GM06990 (cell line): Measurements from ENCODE around the gene BEST4.
A peak's percentile ranks its signal among the peaks of the same experiment; 100 is the strongest.

ENCODE experiments used
- DNase-seq: peaks from one replicate; pipeline ENCODE4 v3.0.0-alpha.2; 2011; ENCODE audit not compliant: insufficient read length; ENCODE audit errors: extremely low read depth
- H3K27me3 ChIP-seq: replicated peaks from 2 replicates; pipeline ENCODE4 v1.6.0; 2011; ENCODE audit warnings: low read length; ENCODE audit not compliant: control insufficient read depth, insufficient read depth
- H3K36me3 ChIP-seq: 2 replicates; pipeline ENCODE4 v1.5.1; 2011; ENCODE audit warnings: low read length; ENCODE audit not compliant: control insufficient read depth, insufficient read depth
- H3K4me3 ChIP-seq: replicated peaks from 2 replicates; pipeline ENCODE4 v1.5.1; 2011; ENCODE audit warnings: low read depth, mild to moderate bottlenecking, control low read depth, low read length
- TF ChIP-seq, protein P1 (sequence below): IDR thresholded peaks from 2 replicates; pipeline ENCODE4 v1.5.1; 2011; ENCODE audit warnings: low read length, control low read depth, mild to moderate bottlenecking, inconsistent platforms; ENCODE audit not compliant: insufficient read depth, poor library complexity, severe bottlenecking

BEST4 gene

DNA sequence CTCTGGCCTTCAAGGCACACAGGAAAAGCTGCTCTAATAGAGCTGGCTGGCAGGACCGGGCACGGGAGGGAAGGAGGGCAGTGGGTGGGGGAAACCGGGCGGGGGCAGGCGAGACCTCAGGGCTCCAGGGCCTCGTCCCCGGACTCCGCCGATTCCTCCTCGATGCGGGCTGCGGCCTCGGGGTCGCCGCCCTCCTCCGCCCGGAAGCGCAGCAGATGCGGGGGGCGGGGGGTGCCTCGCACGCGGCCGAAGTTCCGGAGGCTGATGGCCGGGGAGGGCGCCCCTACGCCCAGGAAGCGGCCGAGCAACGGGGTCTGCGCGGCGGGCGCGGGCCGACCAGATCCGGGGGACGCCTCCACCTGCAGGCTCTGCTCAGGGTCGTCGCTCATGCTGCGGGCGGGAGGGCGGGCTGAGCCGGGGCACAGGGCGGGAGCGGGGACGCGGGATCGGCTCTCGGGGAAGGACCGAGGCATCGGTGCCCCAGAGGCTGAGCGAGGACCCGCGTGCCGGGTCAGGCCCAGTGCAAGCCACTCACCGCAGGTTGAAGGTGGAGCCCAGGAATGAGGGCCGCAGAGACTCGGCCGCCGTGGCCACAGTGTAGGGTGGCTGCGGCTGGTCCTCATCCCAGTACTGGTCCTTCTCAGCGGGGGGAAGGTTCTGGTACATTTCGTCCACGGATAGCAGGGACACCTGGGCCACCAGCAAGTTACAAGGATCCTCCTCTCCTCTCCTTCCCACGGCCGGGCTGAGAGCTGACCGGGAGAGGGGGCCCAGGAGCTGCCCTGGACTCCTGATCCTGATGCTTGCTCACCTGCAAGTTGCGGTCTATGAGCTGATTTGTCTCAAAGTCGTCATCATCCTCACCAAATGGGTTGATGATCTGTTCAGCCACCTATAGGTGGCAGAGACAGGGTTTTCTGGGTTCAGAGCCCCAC, 3.6 kb downstream of the BEST4 start:
- peak overlapping the region; percentile 50 for H3K4me3 ChIP-seq
- H3K36me3 ChIP-seq: peaks cover 11% of the 10 kb centered on the region
- TF ChIP-seq, protein P1, sequence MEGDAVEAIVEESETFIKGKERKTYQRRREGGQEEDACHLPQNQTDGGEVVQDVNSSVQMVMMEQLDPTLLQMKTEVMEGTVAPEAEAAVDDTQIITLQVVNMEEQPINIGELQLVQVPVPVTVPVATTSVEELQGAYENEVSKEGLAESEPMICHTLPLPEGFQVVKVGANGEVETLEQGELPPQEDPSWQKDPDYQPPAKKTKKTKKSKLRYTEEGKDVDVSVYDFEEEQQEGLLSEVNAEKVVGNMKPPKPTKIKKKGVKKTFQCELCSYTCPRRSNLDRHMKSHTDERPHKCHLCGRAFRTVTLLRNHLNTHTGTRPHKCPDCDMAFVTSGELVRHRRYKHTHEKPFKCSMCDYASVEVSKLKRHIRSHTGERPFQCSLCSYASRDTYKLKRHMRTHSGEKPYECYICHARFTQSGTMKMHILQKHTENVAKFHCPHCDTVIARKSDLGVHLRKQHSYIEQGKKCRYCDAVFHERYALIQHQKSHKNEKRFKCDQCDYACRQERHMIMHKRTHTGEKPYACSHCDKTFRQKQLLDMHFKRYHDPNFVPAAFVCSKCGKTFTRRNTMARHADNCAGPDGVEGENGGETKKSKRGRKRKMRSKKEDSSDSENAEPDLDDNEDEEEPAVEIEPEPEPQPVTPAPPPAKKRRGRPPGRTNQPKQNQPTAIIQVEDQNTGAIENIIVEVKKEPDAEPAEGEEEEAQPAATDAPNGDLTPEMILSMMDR: peak; percentile 22
- peak; percentile 72 for DNase-seq
- no peaks in the 10 kb centered on the region for H3K27me3 ChIP-seq

DNA sequence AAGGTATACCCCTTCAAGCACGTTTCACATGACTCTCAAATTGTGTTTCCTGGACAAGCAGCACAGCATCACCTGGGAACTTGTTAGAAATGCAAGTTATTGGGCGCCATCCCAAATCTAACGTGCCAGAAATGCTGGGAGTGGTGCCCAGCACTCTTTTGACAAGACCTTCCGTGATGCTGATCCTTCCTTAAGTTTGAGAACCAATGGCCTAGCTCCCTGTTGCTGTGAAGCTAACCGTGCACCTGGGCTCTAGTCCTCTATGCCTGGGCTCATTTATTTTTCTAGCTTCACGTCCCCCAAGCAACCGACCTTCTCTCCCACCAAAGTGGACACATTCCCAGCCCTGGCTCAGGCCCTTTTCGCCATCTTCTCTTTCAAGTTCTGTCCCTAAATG, 4.3 kb downstream of the BEST4 start:
- H3K4me3 ChIP-seq: peak overlapping the region; percentile 50
- H3K27me3 ChIP-seq: no peaks in the 10 kb centered on the region
- peaks cover 13% of the 10 kb centered on the region for H3K36me3 ChIP-seq
- no peak for DNase-seq
- TF ChIP-seq, protein P1: no peak

DNA sequence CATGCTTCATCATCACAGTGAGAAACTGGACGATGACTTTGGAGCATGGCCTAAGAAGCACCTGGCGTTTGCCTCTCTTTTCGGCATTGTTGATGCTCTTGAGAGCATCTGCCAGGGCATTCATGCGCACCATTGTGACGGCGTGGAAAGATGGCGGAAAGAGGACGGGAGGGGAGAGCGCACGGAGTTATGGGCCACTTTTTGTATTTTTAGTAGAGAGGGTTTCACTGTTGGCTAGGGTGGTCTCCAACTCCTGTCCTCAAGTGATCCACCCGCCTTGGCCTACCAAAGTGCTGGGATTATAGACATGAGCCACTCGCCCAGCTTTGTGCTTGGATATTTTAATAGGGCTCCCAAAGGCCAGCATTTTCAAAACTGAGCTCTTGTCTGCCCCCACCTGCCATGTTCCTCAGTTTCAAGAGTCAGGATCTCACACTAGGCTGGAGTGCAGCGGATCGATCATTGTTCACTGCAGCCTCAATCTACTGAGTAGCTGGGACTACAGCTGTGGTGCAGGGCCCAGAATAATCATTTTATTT, 7.3 kb downstream of the BEST4 start:
- TF ChIP-seq, protein P1: no peak
- Histone ChIP-seq H3K36me3 (peaks cover 30% of the 10 kb centered on the region), H3K27me3 (no peaks in the 10 kb centered on the region), H3K4me3 (no peak overlapping the region)
- DNase-seq: no peak

GRCh38 chr1:44778705-44779576, 9.0 kb downstream of the BEST4 start:
- TF ChIP-seq, protein P1: no peak
- Histone ChIP-seq H3K36me3 (peaks cover 30% of the 10 kb centered on the region), H3K4me3 (no peak overlapping the region; the same call in 1 of the 2 replicates), H3K27me3 (no peaks in the 10 kb centered on the region)
- DNase-seq: no peak

DNA sequence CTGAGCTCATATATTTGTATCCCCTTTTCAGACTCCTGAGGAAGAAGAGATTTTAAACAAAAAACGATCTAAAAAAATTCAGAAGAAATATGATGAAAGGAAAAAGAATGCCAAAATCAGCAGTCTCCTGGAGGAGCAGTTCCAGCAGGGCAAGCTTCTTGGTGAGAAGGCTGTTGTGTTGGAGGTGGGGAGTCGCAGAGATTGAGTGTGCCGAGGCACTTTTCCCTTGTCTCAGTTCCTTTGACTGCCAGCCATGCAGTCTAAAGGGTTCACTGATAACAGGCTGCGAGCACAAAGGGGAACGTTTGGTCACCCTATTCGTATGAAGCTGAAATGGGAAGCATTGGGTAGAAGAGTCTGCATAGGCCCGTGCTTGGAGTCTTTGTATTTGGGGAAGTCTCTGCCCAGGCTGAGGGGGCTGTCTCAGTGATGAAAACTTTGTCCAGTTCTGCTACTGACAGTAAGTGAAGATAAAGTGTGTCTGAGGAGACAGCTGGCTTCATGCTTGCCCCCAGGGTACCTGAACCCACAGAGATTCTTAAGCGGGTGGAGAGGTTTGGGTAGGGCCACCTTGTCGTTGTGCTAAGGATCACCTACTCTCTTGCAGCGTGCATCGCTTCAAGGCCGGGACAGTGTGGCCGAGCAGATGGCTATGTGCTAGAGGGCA, 9.9 kb downstream of the BEST4 start:
- TF ChIP-seq, protein P1: no peak
- H3K36me3 ChIP-seq: peaks cover 28% of the 10 kb centered on the region
- peak overlapping the region; percentile 92 for H3K4me3 ChIP-seq
- no peaks in the 10 kb centered on the region for H3K27me3 ChIP-seq
- no peak for DNase-seq
